Measurements from ENCODE around the gene THAP7.
A peak's percentile ranks its signal among the peaks of the same experiment; 100 is the strongest.

DNA sequence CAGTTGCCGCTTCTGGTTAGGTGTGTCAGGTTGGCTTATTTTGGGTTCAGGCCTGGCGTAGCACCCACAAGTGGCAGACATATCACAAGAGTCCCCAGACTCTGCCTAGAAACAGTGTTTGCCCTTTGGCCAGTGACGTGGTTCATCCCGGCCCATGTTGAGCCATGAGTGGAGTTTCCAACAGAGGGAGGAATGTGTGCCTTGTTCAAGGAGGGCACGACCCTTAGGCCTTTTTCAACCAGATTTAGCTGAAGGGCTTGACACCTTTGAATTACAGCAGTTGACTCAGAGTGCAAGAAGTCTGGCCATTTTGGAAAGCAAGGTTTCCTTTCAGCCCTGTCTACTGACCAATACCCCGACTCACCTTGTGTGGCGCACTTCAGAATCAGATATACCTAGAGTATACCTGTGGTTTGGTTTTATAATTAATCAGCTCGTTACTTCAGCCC, 50.0 kb downstream of the THAP7 start:
- TF ChIP-seq CTCF (IDR thresholded peaks at IDR 0.05; ENCODE audit: low read length) (peak; percentile 15; the same call in 1 of the 2 replicates), EZH2 (IDR thresholded peaks at IDR 0.05; ENCODE audit: borderline replicate concordance, low read length) (no peak)
